ENCODE results near the gene GNAZ.

DNA sequence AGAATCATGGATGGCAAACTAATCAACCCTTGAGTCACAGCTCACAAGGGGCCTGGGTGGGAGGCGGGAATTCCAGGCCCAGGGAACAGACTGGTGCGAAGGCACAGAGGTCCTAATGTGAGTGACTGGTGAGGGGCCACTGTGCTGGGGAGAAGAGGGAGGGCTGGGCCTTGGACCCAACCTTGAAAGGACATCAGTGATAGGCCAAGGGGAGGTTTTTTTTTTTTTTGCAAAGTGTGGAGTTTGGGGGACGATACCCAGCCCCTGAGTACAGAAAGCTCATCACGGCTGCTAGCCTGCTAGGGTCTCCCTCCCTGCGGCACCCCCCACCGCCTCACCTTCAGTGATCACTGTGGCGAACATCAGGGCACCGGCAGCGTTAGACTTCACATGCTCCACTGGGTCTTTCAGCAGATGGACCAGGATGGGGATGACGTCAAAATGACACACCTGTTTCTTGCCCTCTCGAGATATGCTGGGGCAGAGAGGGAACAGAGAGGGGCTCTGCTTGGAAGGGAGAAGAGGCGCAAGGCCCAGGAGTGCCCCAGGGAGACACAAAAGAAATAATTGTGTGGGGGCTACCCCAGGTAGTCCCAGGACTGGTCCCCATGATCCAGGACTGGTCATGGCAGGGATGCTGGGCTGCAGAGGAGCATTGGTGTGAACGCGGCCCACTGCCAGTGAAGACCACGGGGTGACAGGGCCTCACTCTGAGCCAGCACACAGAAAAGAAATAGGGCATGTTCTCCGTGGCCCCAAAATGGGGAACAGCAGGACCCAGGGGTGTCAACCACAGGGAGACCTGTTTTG is 8.6 kb upstream of the GNAZ start:
- no peak for TF ChIP-seq SUZ12 (IDR thresholded peaks at IDR 0.05)
- TF ChIP-seq HDGF (IDR thresholded peaks at IDR 0.05; ENCODE audit: borderline replicate concordance): no peak
- TF ChIP-seq FOXA1 (IDR thresholded peaks at IDR 0.05): no peak
- no peak for TF ChIP-seq FOXK2 (IDR thresholded peaks at IDR 0.05)

Data from HEK293T (cell line).